IPS-NIHi11 (cell line): ENCODE measurements around the gene RNF224.
"Not testable (repeated sequence)": the region's sequence is repeated elsewhere in the genome, so short reads cannot be mapped to it uniquely, and the experiment has no call there.

Source experiments
- DNase-seq: peaks from one replicate; pipeline ENCODE4 v3.0.0; 2012; ENCODE audit warnings: mixed read lengths, low spot score

Gene RNF224

DNA sequence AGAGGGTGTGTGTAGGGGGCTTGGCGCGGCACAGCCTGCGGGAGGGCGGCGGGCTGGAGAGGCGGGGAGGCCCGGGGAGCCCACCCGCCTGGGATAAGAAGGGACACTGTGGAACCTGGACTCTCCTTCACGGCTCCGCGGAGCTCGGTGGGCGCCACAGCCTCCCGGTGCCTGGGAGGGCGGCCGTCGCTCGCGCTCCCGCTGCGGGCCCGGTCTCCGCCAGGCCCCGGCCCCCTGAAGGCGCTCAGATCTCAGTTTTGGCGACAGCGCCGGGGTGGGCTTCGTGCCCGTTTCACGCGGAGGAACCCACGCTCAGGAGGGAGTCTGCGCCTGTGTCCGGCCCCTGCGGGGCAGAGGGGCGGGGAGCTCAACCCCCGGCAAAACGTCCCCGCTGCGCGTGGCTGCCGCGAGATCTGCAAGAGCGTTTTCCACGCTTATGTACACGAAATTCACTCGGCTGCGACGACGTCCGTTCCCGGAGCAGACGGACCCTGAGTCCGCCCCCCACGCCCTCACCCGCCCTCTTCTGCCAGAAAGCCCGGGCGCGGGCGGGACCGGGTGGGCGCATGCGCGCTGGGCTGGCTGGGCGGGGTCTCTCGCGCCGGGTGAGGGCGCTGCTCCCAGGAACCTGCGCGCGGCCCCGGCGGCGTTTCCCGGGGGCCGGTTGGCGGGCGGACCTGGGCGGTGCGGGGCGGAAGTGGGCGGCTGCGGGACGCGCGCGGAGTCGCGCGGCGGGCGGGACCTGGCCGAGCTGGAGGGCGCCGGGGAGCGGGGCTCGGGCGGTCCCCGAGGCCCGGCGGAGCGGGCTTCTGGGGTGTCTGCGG, 27.5 kb downstream of the RNF224 start, which contains the start of gene NELFB:
TSS of gene NELFB (plus strand) at position 704 of the 824 bp plus-strand sequence.
- peak; percentile 100 for DNase-seq

GRCh38 chr9:137255448-137256114, 28.3 kb downstream of the RNF224 start:
- no peak for DNase-seq

GRCh38 chr9:137256362-137256761, 29.1 kb downstream of the RNF224 start:
- DNase-seq: no peak

DNA sequence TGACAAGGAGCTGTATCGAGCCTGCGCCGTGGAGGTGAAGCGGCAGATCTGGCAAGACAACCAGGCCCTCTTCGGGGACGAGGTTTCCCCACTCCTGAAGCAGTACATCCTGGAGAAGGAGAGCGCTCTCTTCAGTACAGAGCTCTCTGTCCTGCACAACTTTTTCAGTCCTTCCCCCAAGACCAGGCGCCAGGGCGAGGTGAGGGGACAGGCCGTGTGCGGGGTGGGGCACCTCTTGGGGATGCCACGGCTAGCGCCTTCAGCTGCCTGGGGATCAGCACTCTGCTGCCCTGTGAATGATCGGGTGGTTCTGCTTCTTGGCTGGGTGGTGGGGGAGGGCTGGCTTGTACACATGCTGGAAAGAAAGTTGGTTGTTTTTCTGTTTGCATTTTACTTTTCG, 29.6 kb downstream of the RNF224 start:
- DNase-seq: no peak

DNA sequence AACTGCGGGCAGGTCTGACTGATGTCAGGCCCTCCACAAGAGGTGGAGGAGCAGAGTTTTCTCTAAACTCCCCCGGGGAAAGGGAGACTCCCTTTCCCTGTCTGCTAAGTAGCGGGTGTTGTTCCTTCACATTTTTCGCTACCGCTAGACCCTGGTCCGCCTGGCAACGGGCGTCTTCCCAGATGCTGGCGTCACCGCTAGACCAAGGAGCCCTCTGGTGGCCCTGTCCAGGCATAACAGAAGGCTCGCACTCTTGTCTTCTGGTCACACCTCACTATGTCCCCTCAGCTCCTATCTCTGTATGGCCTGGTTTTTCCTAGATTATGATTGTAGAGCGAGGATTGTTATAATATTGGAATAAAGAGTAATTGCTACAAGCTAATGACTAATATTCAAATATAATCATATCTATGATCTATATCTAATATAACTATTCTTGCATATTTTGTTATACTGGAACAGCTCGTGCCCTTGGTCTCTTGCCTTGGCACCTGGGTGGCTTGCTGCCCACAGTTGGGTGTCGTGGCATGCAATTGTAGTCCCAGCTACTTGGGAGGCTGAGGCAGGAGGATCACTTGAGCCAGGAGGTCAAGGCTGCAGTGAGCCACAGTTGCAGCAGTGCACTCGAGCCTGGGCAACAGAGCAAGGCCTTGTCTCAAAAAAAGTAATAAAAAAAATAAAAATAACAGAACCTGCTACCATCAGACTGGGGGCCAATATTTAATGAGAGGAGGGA, 35.0 kb downstream of the RNF224 start:
- not testable (repeated sequence) for DNase-seq

DNA sequence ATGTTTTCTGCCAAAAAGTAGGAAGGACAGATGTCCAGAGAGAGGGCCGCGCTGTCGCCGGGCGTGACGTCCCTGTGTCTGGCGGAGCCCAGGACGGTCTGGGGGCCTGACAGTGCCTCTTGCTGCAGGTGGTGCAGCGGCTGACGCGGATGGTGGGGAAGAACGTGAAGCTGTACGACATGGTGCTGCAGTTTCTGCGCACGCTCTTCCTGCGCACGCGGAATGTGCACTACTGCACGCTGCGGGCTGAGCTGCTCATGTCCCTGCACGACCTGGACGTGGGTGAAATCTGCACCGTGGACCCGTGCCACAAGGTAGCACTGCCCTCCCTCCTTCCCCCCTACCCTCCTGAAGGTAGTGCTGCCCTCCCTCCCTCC, 35.6 kb downstream of the RNF224 start:
- DNase-seq: no peak

DNA sequence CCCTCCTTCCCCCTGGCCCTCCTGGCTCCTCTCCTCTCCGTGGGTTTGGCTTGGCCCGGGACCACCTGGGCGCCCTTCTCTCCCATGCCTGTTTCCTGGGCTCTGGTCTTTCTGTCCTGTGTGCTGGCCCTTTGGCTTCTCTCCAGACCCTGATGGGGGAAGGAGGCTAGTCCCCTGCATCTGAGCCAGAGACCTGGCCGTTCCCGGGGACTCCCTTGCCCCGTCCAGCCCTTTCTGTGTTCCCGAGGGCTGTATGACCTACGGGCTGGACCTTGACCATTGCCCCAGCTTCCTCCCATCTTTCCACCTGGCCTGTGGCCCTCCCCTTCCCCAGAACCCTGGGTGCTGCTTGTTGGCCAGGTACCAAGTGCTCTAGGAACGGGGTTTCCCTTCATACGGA, 36.2 kb downstream of the RNF224 start:
- no peak for DNase-seq

- no peak for DNase-seq
These were observed 36.8 kb downstream of the RNF224 start for GRCh38 chr9:137264067-137264466.

- no peak for DNase-seq
These were observed 38.3 kb downstream of the RNF224 start for GRCh38 chr9:137265496-137266161.

DNA sequence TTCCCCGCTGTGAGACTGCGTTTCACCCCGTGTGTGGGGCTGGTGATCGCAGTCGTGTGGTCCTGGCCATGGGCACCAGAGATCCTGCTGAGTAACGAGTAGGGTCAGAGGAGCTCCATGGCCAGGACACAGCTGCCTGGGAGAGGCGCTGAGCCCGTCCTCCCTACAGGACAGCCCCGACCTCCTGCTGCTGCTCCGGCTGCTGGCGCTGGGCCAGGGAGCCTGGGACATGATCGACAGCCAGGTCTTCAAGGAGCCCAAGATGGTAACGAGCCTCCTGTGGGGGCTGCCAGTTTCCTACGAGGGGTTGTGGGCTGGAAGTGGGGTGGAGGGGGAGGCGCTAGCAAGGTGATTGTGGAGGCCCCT, 38.8 kb downstream of the RNF224 start:
- no peak for DNase-seq

GRCh38 chr9:137266585-137267453, 39.5 kb downstream of the RNF224 start:
- DNase-seq: no peak

- DNase-seq: no peak
These were observed 40.6 kb downstream of the RNF224 start for GRCh38 chr9:137267933-137268355.

GRCh38 chr9:137268538-137269201, 41.4 kb downstream of the RNF224 start:
- no peak for DNase-seq

DNA sequence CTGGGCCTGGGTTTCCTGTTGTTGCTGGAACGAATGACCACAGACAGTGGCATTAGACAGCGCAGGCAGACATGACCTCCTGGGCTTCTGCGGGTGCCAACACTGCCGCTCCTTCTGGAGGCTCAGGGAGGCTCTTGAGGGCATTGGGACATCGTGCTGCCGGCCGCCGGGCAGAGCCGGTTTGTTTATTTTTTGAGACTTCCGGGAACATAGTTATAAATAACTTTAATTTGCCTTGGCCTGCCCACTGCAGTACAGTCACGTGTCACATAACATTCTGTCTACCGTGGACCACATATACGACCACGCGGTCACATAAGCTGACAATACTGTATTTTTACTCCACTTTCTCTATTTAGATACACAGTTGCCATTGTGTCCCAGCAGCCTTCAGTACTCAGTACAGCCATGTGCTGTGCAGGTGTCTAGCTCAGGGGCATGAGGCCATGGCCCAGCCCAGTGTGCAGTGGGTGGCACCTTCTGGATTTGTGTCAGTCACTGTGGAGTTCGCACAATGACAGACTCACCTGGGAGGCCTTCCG, 42.0 kb downstream of the RNF224 start:
- no peak for DNase-seq

DNA sequence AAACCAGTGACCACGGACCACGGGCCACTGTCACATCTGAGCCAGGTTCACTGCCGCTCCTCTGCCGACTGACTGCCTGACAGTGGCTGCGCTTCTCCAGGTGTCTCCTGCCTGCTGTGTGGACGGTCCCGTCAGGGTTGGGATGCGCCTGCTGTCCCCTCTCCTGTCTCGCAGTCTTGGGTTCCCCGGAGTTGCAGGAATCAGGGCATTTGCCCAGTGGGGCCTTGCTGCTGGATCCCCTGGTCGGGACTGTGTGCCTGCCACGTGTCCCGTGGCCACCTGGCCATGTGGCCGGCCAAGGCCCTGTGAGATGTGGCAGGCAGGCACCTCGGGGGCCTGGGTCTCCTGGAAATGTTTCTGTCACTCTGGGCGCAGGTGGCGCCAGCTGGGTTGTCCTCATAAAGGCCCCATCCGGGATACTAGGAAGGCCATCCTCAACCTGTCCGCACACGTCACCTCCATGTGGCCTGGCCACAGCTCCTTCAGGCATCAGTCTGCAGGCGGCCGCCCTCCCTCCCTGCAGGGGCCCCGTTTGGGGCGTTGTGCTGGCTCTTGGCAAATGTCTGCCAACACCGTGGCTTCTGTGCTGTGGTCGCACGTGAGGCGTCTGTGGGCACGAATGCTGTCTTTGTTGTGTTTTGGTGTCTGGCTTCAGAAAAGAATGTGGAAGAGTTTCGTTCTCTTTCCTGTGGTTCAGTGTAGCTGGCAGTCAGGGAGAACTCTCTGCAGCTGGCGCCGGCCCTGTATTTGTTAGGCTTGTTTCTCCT, 43.8 kb downstream of the RNF224 start:
- DNase-seq: no peak

DNA sequence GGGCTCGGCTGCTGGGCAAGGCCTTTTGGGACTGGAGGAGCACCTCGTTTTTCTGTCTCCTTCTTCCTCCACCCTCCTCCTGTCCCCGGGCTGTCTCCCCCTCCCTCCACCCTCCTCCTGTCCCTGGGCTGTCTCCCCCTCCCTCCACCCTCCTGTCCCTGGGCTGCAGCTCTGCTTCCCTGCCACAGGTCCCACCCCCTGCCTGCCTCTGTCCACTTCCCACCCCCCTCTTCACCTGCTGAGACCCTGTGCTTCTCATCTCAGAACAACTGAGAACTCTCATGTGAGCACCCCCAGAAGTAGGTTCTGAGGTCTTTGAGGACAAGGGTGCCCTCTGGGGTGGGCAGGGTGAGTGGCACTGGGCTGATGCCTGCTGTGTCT, 44.4 kb downstream of the RNF224 start:
- DNase-seq: no peak

DNA sequence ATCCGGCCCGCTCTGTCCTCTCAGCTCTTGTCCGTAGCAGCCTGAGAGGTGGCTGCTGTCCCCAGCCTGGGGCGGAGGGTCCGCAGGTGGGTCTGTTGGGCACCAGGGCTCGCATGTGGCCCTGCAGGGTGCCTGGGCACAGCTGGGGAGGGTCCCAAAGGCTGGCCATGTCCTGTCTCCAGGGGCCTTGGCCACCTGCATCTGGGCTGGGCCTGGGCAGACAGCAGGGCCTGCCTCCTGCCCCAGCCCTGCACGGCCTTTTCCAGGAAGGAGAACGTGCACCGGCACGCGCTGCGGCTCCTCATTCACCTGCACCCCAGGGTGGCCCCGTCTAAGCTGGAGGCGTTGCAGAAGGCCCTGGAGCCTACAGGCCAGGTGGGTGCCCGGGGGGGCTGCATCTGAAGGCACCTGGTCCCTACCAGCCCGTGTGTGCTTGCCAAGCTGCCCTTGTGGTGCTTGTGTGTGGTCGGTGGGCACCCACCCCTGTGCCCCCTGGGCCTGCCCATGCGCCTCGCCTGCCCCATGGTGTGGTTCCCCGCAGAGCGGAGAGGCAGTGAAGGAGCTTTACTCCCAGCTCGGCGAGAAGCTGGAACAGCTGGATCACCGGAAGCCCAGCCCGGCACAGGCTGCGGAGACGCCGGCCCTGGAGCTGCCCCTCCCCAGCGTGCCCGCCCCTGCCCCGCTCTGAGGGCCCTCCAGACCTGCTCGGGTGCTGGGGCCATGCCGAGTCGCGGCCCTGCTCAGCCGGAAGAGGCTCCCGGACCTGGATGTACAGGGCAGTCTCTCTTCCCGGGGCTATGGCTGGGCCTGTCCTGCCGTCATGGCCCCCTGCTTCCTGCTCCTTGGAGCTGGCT, 45.2 kb downstream of the RNF224 start:
- DNase-seq: no peak

DNA sequence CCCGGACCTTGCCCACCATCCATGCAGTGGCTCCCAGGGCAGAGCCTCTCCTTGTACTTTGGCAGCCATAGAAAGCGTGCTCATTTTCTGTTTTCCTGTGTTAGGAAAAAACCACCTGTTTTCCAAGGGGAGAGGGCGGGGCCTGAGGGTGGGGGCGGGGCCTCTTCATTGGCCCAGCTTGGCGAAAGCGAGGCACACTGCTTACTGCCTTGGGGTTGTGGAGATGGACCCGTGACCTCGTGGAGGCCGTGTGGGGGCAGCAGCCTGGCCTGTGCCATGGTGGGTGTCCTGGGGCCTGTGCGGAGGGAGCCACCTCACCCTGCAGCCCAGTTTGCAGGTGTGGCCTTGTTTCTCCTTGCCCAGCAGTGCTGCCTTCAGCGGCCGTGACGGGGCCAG, 45.8 kb downstream of the RNF224 start:
- peak; percentile 67 for DNase-seq
